Adrenal gland (tissue), 5 donors: Measurements from ENCODE around the gene ATG10.

Source experiments
- CTCF ChIP-seq, 6 experiments: fragments of 450-650 bp in 4 of 6; fragments of 200-600 bp in 2 of 6; sonication (generic) in 1 of 6; IDR thresholded peaks; 1 replicate in 5 of 6; 2 replicates in 1 of 6; pipeline versions ENCODE4 v1.5.1 to v1.8.0; 2016 to 2021; ENCODE audit warnings: antibody characterized with exemption in 6 of 6, mild to moderate bottlenecking in 2 of 6, moderate library complexity in 1 of 6
- POLR2A ChIP-seq, 2 donors: fragments of 450-650 bp; IDR thresholded peaks; one replicate each; pipeline ENCODE4 v1.6.1; 2017; ENCODE audit warnings: antibody characterized with exemption in 2 of 2, mild to moderate bottlenecking in 2 of 2, moderate library complexity in 1 of 2
- donor health status: DM: no; HTN: no; CAD: no.

- TF ChIP-seq POLR2A (IDR thresholded peaks at IDR 0.05): no peak
- TF ChIP-seq CTCF (IDR thresholded peaks at IDR 0.05): no peak
These were observed 133.6 kb downstream of the ATG10 start for GRCh38 chr5:82105457-82105856.
